Midbrain (tissue), 1 donor: ENCODE data around the gene ZC3H13.

ENCODE experiments used
- DNase-seq: peaks from one replicate; lab custom pipeline; 2025; lab: John Stamatoyannopoulos, UW

Gene ZC3H13

GRCh38 chr13:45936621-45937020, 115.9 kb downstream of the ZC3H13 start:
- no peak for DNase-seq

- DNase-seq = no peak
Measured at GRCh38 chr13:45934283-45934682, 118.3 kb downstream of the ZC3H13 start.

- DNase-seq = no peak
Measured at GRCh38 chr13:45933203-45933908, 119.2 kb downstream of the ZC3H13 start.

GRCh38 chr13:45932676-45933075, 119.9 kb downstream of the ZC3H13 start:
- DNase-seq = no peak

GRCh38 chr13:45932172-45932571, 120.4 kb downstream of the ZC3H13 start:
- DNase-seq = no peak

GRCh38 chr13:45931211-45931610, 121.3 kb downstream of the ZC3H13 start:
- no peak for DNase-seq

- DNase-seq = no peak
Measured at GRCh38 chr13:45930177-45930576, 122.4 kb downstream of the ZC3H13 start.

GRCh38 chr13:45928843-45929242, 123.7 kb downstream of the ZC3H13 start:
- DNase-seq = no peak

GRCh38 chr13:45928176-45928575, 124.4 kb downstream of the ZC3H13 start:
- DNase-seq = no peak

GRCh38 chr13:45926741-45927140, 125.8 kb downstream of the ZC3H13 start:
- no peak for DNase-seq

GRCh38 chr13:45925151-45925550, 127.4 kb downstream of the ZC3H13 start:
- no peak for DNase-seq

GRCh38 chr13:45921162-45921736, 131.3 kb downstream of the ZC3H13 start:
- no peak for DNase-seq

- no peak for DNase-seq
Measured at GRCh38 chr13:45918597-45918996, 133.9 kb downstream of the ZC3H13 start.

- DNase-seq = no peak
Measured at GRCh38 chr13:45917019-45917418, 135.5 kb downstream of the ZC3H13 start.

GRCh38 chr13:45915686-45916439, 136.7 kb downstream of the ZC3H13 start:
- DNase-seq = no peak

- no peak for DNase-seq
Measured at GRCh38 chr13:45909673-45910072, 142.9 kb downstream of the ZC3H13 start.

- DNase-seq = no peak
Measured at GRCh38 chr13:45909089-45909488, 143.5 kb downstream of the ZC3H13 start.

GRCh38 chr13:45907503-45907902, 145.0 kb downstream of the ZC3H13 start:
- no peak for DNase-seq
